Activated CD4-positive, alpha-beta T cell treated with anti-CD3 and anti-CD28 coated beads, Interleukin-2, amount 50 U/mL, for 48 hours (primary cell): ENCODE results near the gene INTS7.

Source experiments
- DNase-seq, 2 experiments: peaks; one replicate each; pipeline ENCODE4 v3.0.0-alpha.2; 2020

INTS7 gene, protein sequence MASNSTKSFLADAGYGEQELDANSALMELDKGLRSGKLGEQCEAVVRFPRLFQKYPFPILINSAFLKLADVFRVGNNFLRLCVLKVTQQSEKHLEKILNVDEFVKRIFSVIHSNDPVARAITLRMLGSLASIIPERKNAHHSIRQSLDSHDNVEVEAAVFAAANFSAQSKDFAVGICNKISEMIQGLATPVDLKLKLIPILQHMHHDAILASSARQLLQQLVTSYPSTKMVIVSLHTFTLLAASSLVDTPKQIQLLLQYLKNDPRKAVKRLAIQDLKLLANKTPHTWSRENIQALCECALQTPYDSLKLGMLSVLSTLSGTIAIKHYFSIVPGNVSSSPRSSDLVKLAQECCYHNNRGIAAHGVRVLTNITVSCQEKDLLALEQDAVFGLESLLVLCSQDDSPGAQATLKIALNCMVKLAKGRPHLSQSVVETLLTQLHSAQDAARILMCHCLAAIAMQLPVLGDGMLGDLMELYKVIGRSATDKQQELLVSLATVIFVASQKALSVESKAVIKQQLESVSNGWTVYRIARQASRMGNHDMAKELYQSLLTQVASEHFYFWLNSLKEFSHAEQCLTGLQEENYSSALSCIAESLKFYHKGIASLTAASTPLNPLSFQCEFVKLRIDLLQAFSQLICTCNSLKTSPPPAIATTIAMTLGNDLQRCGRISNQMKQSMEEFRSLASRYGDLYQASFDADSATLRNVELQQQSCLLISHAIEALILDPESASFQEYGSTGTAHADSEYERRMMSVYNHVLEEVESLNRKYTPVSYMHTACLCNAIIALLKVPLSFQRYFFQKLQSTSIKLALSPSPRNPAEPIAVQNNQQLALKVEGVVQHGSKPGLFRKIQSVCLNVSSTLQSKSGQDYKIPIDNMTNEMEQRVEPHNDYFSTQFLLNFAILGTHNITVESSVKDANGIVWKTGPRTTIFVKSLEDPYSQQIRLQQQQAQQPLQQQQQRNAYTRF

DNA sequence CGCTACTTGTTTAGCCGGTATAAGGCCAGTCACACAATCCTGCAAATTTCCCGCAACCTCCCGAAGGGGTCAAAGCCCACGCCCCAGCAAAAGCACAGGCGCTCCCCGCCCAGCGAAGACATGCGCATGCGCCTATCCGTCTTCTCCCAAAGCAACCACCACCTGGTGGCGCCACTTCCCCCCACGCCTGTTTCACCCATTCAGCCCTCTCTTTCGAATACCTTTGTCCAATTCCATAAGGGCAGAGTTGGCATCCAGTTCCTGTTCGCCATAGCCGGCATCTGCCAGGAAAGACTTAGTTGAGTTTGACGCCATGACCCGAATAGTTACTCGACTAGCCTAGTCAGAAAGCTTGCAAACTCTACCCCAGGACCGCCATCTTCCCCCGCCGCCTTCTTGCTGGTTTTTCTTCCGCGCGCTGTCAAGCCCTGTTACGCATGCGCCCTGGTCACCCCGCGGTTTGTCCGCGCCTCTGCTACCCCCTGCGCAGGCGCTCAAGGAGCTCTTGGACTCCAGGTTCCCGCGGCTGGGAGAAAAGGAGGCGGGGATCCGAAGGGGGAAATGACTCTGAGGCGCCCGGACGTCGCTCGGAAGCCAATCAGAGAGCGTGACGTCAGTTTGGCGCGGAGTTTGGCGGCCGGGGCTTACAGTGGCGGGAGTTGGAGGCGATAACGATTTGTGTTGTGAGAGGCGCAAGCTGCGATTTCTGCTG lies at the start of gene INTS7, which contains the start of gene DTL:
Gene INTS7 (minus strand): TSS at position 435 of the 712 bp plus-strand sequence. CDS start 120 bp downstream, at position 315.
Gene DTL (plus strand): TSS at position 626 of the 712 bp plus-strand sequence. CDS start 143 bp downstream, outside the sequence.
- peak; percentile 97 to 98 for DNase-seq

DNA sequence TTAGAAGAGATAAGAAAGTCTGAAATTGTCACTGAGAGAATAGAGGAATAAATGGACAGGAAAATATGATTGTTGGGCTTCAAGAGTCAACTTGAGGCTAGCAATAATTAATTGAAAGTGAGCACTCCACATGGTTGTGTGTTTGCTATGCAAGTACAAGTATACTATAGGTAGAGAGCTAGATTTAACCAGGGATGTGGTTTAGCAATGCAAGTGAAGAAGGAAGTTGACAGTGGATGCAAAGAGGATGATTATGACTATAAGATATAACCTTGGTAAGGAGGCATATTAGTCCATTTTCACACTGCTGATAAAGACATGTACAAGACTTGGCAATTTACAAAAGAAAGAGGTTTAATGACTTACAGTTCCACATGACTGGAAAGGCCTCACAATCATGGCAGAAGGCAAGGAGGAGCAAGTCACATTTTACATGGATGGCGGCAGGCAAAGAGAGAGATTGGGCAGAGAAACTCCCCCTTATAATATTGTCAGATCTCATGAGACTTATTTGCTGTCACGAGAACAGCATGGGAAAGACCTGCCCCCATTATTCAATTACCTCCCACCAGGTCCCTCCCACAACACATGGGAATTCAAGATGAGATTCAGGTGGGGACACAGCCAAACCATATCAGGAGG lies 47.5 kb upstream of the INTS7 start:
- no peak for DNase-seq

DNA sequence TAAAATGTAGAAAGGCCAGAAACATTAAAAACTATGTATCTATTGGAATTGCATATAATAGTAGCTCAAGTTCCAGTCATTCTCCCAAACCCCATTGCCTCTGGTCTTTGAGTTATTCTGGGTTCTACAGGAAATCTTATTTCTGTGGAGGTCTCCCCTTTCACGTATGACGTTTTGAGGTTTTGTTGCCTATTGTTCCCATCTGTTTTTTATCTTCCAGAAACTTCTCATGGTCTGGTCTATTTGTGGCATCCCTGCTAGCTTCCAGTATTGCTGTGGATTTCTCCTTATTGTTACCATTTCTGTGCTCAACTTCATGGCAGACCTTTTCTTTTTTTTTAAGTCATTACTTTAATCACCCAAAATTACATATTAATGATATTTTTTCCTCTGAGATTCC lies 43.5 kb upstream of the INTS7 start:
- DNase-seq, result no peak

DNA sequence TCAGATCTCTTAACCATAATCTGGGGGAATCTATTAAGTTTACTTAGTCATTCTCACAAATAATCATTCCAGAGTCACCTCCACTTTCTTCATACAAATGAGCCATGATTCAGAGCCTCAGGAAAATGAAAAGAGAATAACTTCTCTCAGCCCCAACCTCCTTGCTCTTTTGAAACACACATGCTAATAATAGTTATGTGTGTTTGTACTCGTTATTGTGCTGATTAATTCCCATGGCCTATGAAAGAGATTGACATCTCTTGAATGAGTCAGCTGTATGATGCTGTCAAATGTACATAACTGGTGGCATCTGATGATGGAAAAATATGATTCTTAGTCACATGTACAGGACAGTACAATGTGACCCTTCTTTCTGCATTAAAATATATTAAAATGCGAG lies 41.7 kb upstream of the INTS7 start:
- no peak for DNase-seq

DNA sequence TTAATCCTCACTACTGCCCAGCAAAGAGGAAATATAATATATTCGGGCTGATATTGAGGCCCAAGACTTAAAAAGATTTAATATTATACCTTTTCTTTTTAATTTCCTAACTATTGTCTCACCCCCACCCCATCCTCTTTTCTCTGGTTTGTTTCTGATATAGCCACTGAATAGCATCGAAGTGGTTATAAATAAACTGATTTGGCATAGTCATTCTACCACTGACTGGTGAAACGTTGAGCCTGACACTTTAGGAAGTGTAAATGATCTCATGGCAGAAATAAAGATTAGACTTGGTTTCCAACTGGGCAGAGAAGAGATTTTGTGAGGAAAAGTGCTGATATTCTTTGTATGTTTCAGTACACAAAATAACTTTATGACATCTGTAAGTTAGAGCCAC lies 39.5 kb upstream of the INTS7 start:
- no peak for DNase-seq

DNA sequence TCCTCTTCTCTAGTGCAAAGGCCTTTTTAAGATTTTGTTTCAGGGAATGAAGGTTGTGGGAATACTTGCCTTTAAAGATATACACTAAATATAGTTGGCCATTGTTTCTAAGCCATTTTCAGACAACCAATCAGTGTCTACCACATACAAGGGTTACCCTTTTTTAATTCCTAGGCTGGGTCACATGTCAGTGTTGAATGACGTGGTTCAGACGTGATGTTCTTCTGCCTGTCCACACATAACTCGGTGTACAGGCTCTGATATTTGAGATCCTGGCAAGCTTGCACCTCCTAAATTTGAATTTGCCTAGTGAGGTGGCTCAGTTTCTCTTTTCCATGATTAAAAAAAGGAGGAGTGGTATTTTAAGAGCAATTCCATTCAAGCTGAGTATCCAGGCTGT lies 39.0 kb upstream of the INTS7 start:
- no peak for DNase-seq

DNA sequence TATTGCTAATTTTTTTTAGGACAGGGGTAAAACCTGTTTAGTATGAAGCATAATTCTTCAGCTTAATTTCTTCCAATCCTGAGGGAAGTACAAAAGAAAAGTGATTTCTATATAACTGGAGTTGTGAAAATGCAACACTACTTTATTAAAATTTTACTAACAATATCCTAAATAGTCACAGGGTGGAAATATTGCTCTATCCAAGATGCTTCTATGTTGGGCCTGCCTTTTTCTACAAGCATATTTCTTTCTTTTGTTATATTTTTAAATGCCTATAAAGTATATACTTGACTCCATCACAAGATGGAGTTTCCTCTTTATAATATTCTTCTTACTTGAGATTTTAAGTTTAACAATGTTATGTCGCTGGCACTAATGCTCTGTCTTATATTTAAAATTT lies 38.1 kb upstream of the INTS7 start:
- no peak for DNase-seq

DNA sequence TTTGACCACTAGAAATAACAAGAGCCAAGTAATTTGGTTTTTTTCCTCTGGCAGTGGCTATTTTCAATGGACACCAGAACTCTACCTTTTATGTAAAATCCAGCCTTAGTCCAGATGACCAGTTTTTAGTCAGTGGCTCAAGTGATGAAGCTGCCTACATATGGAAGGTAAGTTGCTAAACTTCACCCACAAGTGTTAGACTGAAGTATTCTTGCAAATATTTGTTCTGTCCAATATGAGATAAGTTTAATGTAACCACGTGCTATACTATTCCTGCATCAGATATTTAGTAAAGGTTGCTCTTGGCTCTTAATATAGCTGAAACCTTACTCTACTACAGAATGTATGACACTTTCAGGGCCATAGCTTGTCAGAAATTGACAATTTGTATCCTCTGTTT lies 36.7 kb upstream of the INTS7 start:
- DNase-seq, result no peak

DNA sequence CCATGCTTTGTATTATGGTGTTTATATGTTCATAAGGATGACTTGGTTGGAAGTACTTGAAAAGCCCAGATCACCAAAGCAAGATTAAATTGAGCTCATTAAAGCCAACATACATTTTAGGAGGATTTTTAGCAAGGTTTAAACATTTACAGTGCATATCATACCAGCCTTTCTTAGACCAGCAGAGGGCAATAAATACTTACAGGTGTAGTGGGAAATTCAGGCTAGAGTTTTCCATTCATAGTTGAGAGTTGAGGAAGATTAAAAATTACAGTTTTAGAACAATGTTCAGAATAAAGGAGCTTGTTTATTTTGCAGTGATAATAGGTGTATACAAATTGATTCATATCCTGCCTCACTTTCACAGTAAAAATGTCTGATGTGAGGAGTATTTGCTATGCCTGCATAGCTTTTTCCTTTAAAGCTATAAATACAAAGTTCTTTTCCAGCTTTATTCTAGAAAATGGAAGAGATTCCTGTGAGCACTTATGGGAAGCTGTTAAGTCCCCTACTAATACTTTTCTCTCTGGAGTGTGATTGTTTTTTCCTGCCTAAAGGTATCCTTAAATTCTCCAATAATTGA lies 35.5 kb upstream of the INTS7 start:
- DNase-seq, result no peak

DNA sequence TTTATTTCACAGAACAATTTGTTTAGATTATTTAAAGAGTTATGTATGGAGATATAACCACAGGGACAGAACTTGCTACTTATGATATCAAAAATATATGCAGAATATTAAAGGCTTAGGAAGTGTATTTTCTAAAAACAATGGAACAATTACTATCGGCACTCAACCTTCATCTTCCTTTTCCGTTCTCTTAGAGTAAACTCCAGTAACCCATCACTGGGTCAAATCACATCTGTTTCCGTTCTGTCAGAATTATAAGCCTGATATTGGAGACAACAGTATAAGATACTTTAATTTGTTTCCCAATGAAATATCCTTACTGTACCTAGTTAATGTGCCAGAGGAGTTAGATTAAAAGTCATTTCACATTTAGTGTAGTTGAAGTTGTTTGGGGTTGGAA lies 32.4 kb upstream of the INTS7 start:
- no peak for DNase-seq

DNA sequence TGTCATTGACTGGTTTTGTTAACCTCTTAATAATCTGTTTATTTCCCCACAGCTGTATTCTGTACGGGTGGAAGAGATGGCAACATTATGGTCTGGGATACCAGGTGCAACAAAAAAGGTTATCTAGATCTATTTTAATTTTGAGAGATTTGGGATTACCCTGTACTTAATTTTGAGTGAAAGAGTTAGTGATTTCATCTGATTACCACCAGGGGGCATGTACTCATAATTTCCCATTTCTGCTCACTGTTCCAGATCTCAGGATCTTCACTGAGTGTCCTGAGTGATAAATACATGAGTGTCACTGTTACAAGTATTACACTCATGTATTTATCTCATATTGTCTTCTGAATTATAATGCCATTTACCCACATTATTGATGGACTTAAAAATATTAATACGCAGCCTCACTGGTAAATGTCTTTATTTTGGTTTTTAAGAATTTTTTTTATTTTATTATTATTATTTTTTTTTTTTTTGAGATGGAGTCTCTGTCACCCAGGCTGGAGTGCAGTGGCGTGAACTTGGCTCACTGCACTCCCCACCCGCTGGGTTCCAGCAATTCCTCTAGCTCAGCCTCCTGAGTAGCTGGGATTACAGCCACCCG lies 27.6 kb upstream of the INTS7 start:
- DNase-seq, result no peak

DNA sequence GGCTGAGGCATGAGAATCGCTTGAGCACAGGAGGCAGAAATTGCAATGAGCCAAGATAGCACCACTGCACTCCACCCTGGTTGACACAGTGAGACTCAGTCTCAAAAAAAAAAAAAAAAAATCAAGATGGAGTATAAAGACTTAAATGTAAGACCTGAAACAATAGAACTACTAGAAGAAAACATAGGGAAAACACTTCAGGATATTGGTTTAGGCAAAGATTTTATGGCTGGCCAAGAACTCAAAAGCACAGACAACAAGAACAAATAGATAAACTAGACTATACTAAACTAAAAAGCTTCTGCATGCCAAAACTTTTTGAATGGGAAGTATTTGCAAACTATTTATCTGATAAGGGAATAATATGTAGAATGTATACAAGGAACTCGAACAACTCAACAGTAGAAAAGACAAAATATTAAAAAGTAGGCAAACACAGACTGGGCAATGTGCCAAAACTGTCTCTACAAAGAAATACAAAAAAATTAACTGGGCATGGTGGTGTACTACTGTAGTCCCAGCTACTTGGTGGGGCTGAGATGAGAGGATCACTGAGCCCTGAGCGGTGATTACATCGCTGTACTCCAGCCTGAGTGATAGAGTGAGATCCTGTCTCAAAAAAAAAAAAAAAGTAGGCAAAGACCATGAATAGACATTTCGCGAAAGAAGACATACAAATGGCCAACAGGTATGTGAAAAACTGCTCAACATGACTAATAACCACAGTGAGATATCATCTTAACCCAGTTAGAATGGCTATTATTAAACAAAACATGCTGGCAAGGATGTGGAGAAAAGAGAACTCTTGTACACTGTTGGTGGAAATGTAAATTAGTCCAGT lies 25.5 kb upstream of the INTS7 start:
- DNase-seq, result no peak

DNA sequence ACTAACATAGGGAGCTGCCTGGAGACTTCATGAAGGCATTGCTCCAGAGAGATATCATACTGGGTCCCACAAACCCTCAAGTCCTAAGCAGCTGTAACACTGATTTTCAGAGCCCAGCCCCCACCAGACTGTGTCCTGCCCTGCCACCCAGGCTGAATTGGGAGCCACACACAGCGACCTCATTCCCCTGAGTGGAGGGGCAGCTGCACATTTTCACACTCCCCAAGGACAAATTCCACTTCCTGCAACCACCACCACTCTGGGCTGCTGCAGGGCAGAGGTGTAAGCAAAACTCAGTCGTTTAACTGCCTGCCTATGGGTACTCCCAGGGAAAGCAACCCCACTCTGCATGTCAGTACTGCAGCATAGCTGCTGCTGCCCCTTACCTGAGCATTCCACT lies 20.0 kb upstream of the INTS7 start:
- DNase-seq, result no peak

DNA sequence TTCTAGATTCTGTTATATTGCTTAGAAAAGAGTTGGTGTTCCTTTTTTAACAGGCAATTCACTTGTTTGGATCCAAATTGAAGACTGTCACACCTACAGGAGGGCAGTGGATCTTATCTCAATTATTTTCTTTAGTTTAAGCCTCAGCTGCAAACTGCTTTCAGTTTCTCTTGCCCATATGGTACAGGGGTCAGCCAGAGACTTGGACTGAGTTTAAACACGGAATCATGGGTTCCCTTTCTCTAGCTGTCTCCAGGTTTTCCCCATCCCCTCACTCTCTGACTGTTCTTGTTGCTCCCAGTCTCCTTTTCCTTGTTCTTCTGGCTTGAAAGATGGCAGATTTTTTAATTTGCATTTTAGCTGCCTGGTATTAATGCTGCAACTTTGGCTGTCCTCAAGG lies 18.6 kb upstream of the INTS7 start:
- no peak for DNase-seq

DNA sequence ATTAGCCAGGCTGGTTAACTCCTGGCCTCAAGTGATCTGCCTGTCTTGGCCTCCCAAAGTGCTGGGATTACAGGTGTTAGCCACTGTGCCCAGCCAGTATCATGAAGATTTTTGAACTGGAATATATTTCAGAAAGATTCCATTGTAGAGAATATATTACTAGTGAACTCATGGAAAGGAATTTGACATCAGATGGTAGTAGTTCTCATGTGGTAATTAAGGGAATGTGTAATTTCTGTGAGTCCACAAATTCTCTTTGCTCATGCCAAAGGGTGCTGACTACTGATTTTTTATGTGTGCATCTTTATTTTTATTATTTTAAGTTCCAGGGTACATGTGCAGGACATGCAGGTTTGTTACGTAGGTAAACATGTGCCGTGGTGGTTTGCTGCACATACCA lies 10.6 kb upstream of the INTS7 start:
- no peak for DNase-seq

DNA sequence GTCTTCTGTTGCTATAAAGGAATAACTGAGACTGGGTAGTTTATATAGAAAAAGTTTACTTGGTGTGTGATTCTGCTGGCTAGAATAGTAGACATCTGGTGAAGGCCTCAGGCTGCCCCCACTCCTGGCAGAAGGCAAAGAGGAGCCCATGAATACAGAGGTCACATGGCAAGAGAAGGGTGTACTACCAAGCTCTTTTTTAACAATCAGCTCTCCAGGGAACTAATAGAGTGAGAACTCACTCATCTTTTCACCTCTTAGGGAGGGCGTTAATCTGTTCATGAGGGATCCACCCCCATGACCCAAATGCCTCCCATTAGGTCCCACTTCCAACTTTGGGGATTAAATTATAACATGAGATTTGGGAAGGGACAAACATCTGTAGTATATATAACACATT lies 9.5 kb upstream of the INTS7 start:
- DNase-seq, result no peak

DNA sequence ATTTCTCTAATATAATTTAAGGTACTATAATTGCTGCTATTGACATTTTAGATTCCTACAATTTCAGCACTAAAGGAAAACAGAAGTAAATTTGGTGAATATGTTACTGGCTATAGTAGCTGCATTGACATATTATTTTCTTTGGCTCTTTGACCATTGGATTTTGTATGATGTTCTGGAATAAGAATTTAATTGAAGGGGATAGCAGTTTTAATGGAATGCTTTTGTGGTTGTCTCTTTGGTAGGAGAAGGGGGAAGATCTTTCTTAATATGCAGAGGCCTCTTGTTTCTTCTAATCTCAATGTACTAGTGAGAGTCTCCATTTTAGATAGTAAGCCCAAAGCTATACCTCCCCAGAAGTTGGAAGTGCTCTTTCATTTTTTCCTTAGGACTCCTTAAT lies 7.1 kb upstream of the INTS7 start:
- no peak for DNase-seq

DNA sequence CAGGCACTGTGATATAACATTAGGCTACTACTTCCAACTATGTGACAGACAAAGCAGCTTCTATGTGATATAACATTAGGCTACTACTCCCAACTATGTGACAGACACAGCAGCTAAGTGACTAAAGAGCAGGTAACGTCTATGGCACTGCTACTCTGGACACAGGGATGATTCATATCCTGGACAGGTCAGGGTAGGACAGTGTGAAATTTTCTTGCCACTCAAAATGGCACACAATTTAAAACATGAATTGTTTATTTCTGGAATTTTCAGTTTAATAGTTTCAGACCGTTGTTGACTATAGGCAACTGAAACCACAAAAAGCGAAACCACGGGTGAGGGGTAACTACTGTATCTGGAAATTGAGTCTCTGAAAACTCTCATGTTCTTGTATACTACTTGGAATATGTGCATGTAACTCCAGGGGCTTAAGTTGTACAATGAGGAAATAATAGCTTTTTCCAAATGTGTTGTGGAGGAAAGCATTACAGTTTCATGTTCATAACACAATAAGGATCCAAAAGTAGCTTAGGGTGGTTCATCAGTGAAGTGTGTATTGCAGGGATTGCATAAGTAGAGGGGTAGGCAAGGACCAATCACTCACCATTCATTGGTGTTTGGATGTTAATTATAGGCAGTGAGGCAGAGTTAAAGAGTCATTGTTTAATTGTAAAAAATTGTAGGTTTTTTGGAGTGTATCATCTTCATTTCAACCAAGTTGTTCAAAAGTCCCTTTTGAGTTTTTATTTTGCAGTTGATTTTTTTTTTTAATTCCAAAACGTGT lies 5.5 kb upstream of the INTS7 start:
- no peak for DNase-seq

DNA sequence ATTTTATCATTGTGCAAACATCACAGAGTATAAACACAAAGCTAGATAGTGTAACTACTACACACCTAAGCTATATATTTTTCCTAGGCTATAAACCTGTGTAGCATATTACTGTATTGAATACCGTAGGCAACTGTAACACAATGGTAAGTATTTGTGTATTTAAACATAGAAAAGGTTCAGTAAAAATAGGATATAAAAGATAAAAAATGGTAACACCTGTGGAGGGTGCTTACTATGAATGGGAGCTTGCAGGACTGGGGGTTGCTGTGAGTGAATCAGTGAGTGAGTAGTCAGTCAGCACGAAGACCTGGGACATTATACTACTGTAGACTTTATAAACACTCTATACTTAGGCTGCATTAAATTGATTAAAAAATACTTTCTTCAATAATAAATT lies 4.3 kb upstream of the INTS7 start:
- no peak for DNase-seq

DNA sequence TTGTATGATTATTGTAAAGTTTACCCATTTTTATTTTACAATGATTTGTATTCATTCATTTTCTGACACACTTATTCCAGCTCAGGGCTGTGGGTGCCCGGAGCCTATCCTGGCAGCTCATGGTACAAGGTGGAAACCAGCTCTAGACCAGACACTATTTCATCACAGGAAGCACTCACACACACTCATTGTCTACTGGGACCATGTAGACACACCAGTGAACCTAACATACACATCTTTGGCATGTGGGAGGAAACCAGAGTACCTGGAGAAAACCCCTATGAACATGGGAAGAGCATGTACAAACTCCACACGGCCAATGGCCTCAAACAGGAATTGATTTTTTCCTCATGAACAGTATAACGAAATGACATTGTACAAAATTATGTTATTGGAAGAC lies 2.5 kb upstream of the INTS7 start:
- no peak for DNase-seq
